H1 (cell line): ENCODE measurements around the gene NKTR. TPM values are rescaled to one million over a fixed set of nuclear protein-coding genes. Genes with fewer than 3 reads are reported as not detected.

Experiments used
- CTCF ChIA-PET: fragments of 300-600 bp; sonication (Branson Sonifier 250); formaldehyde crosslinking; loops from one replicate; lab custom pipeline; 2021; ENCODE audit not compliant: partially characterized antibody; lab: Charles Lee
- POLR2A ChIA-PET: fragments of 300-600 bp; sonication (Branson Sonifier 250); formaldehyde crosslinking; loops from one replicate; lab custom pipeline; 2021; ENCODE audit warnings: inconsistent platforms; ENCODE audit not compliant: partially characterized antibody; lab: Charles Lee
- DNase-seq, 2 experiments: peaks; one replicate each; pipeline versions ENCODE4 v3.0.0 to v3.0.0-alpha.2; 2010 to 2022; ENCODE audit warnings: low spot score in 2 of 2, low read depth in 1 of 2, mixed read lengths in 1 of 2
- FAIRE-seq: peaks from 2 replicates; lab custom pipeline; 2011; peaks lifted over from hg19 to GRCh38; lab: Jason Lieb, UNC
- H2AFZ ChIP-seq: 2 replicates; pipeline ENCODE4 v1.8.1; 2012; ENCODE audit warnings: low read length, inconsistent platforms
- H2AK5ac ChIP-seq: 2 replicates; pipeline ENCODE4 v1.6.1; 2013; ENCODE audit warnings: low read depth, low read length
- H2BK120ac ChIP-seq: replicated peaks from 2 replicates; pipeline ENCODE3; 2013; ENCODE audit warnings: low read depth, low read length, inconsistent platforms
- H2BK12ac ChIP-seq: 2 replicates; pipeline ENCODE4 v1.6.1; 2013; ENCODE audit warnings: low read depth, low read length
- H2BK15ac ChIP-seq: 2 replicates; pipeline ENCODE4 v1.6.1; 2013; ENCODE audit warnings: low read length
- H2BK20ac ChIP-seq: 2 replicates; pipeline ENCODE4 v1.6.1; 2013; ENCODE audit warnings: low read length
- H2BK5ac ChIP-seq: 2 replicates; pipeline ENCODE4 v1.6.1; 2013; ENCODE audit warnings: low read depth, low read length
- H3K14ac ChIP-seq: 2 replicates; pipeline ENCODE4 v1.6.1; 2013; ENCODE audit warnings: inconsistent platforms; ENCODE audit not compliant: insufficient read length
- H3K18ac ChIP-seq: 2 replicates; pipeline ENCODE4 v1.6.1; 2013; ENCODE audit warnings: low read length; ENCODE audit errors: extremely low read depth
- H3K23ac ChIP-seq: 2 replicates; pipeline ENCODE4 v1.6.1; 2013; ENCODE audit warnings: inconsistent platforms; ENCODE audit not compliant: insufficient read length
- H3K23me2 ChIP-seq: 2 replicates; pipeline ENCODE4 v1.6.1; 2013; ENCODE audit warnings: low read depth, low read length
- H3K27ac ChIP-seq: 2 replicates; pipeline ENCODE4 v1.6.1; 2011; ENCODE audit warnings: low read depth, low read length, inconsistent platforms
- H3K27me3 ChIP-seq, 4 experiments: replicated peaks in 1 of 4; 1 replicate in 1 of 4; 2 replicates in 3 of 4; pipeline versions ENCODE4 v1.6.1 to v1.8.1; 2011 to 2013; ENCODE audit warnings: low read length in 3 of 4, mild to moderate bottlenecking in 3 of 4, inconsistent platforms in 2 of 4, mixed read lengths in 2 of 4, moderate library complexity in 1 of 4; ENCODE audit not compliant: control insufficient read depth in 3 of 4, insufficient read depth in 3 of 4; ENCODE audit errors: extremely low read depth in 1 of 4
- H3K36me3 ChIP-seq, 4 experiments: 2 replicates each; pipeline versions ENCODE4 v1.6.1 to v1.8.1; 2011 to 2013; ENCODE audit warnings: mild to moderate bottlenecking in 4 of 4, low read length in 3 of 4, moderate library complexity in 2 of 4, control low read depth in 1 of 4, inconsistent platforms in 1 of 4; ENCODE audit not compliant: insufficient read depth in 4 of 4, control insufficient read depth in 2 of 4
- H3K4ac ChIP-seq: replicated peaks from 2 replicates; pipeline ENCODE3; 2013; ENCODE audit warnings: low read length, low read depth, mixed read lengths, inconsistent platforms; ENCODE audit not compliant: insufficient read length
- H3K4me1 ChIP-seq, 4 experiments: replicated peaks in 1 of 4; 1 replicate in 1 of 4; 2 replicates in 3 of 4; pipeline versions ENCODE4 v1.6.1 to v1.8.1; 2011 to 2013; ENCODE audit warnings: low read length in 3 of 4, inconsistent platforms in 2 of 4, mixed read lengths in 1 of 4; ENCODE audit not compliant: insufficient read depth in 4 of 4, control insufficient read depth in 3 of 4
- H3K4me2 ChIP-seq, 2 experiments: 2 replicates each; pipeline versions ENCODE4 v1.6.1 to v1.8.1; 2011 to 2013; ENCODE audit warnings: low read depth in 2 of 2, low read length in 2 of 2, control low read depth in 1 of 2, inconsistent platforms in 1 of 2, mild to moderate bottlenecking in 1 of 2; ENCODE audit not compliant: insufficient read depth in 1 of 2
- H3K4me3 ChIP-seq, 4 experiments: fragments of 200-600, 300-600 bp in 1 of 4; sonication (generic), shearing (Covaris generic), sonication (Bioruptor Twin) in 1 of 4; 2 replicates each; pipeline versions ENCODE4 v1.5.1 to v1.8.1; 2011 to 2016; ENCODE audit warnings: low read length in 4 of 4, low read depth in 3 of 4, control low read depth in 2 of 4, inconsistent platforms in 2 of 4, mild to moderate bottlenecking in 2 of 4, mixed read lengths in 1 of 4, moderate library complexity in 1 of 4; ENCODE audit not compliant: insufficient read depth in 2 of 4; ENCODE audit errors: extremely low read depth in 1 of 4
- H3K56ac ChIP-seq: replicated peaks from 2 replicates; pipeline ENCODE3; 2013; ENCODE audit warnings: low read depth, mild to moderate bottlenecking, mixed read lengths, low read length, inconsistent platforms; ENCODE audit not compliant: insufficient read length
- H3K79me1 ChIP-seq: 2 replicates; pipeline ENCODE4 v1.6.1; 2013; ENCODE audit warnings: low read depth, low read length, control low read depth
- H3K79me2 ChIP-seq, 2 experiments: 2 replicates each; pipeline versions ENCODE4 v1.6.1 to v1.8.1; 2012 to 2013; ENCODE audit warnings: low read length in 2 of 2, mild to moderate bottlenecking in 2 of 2, inconsistent platforms in 1 of 2; ENCODE audit not compliant: insufficient read depth in 2 of 2, control insufficient read depth in 1 of 2
- H3K9ac ChIP-seq, 4 experiments: replicated peaks in 1 of 4; 1 replicate in 1 of 4; 2 replicates in 3 of 4; pipeline versions ENCODE4 v1.6.1 to v1.8.1; 2011 to 2013; ENCODE audit warnings: low read depth in 3 of 4, low read length in 3 of 4, control low read depth in 2 of 4, mild to moderate bottlenecking in 2 of 4, moderate library complexity in 2 of 4, inconsistent platforms in 1 of 4; ENCODE audit errors: extremely low read depth in 1 of 4
- H3K9me3 ChIP-seq, 2 experiments: 2 replicates each; pipeline versions ENCODE4 v1.6.1 to v1.8.1; 2012 to 2013; ENCODE audit warnings: mild to moderate bottlenecking in 2 of 2, moderate library complexity in 2 of 2, control low read depth in 1 of 2, inconsistent platforms in 1 of 2, low read depth in 1 of 2, low read length in 1 of 2, mixed read lengths in 1 of 2; ENCODE audit not compliant: insufficient read depth in 2 of 2
- H4K20me1 ChIP-seq, 2 experiments: replicated peaks in 1 of 2; 2 replicates each; pipeline versions ENCODE3 to v1.8.1; 2011 to 2013; ENCODE audit warnings: inconsistent platforms in 2 of 2, low read length in 2 of 2, mild to moderate bottlenecking in 1 of 2; ENCODE audit not compliant: insufficient read depth in 2 of 2, control insufficient read depth in 1 of 2
- H4K5ac ChIP-seq: 2 replicates; pipeline ENCODE4 v1.6.1; 2013; ENCODE audit warnings: low read length, low read depth, mixed read lengths, inconsistent platforms; ENCODE audit not compliant: insufficient read length
- H4K8ac ChIP-seq: 2 replicates; pipeline ENCODE4 v1.8.0; 2013; ENCODE audit warnings: mild to moderate bottlenecking, moderate library complexity, low read length, inconsistent platforms; ENCODE audit not compliant: insufficient read depth; ENCODE audit errors: extremely low read depth
- H4K91ac ChIP-seq: replicated peaks from 2 replicates; pipeline ENCODE3; 2013; ENCODE audit warnings: low read length, mixed read lengths, inconsistent platforms; ENCODE audit not compliant: insufficient read length
- ASH2L ChIP-seq: fragments of 200-600, 300-600 bp; sonication (generic); IDR thresholded peaks from one replicate; pipeline ENCODE4 v1.7.1; 2017; ENCODE audit warnings: low read length
- ATF3 ChIP-seq: IDR thresholded peaks from 2 replicates; pipeline ENCODE4 v1.6.1; 2011; ENCODE audit warnings: low read depth, mild to moderate bottlenecking, low read length; ENCODE audit not compliant: insufficient read depth
- CBX8 ChIP-seq: fragments of 300-800, 300-1000 bp; sonication (generic); IDR thresholded peaks from 2 replicates; pipeline ENCODE4 v1.7.1; 2016; ENCODE audit warnings: low read depth, low read length, borderline replicate concordance
- CHD2 ChIP-seq: IDR thresholded peaks from 2 replicates; pipeline ENCODE4 v1.6.1; 2012; ENCODE audit warnings: low read length, improper control_type of control experiment
- CREB1 ChIP-seq: IDR thresholded peaks from 2 replicates; pipeline ENCODE4 v1.6.1; 2012; ENCODE audit warnings: inconsistent platforms
- EZH2 ChIP-seq: fragments of 200-600 bp; sonication (generic); IDR thresholded peaks from 2 replicates; pipeline ENCODE4 v1.7.1; 2012; ENCODE audit warnings: low read depth, mild to moderate bottlenecking, moderate library complexity, low read length, inconsistent platforms; ENCODE audit not compliant: severe bottlenecking
- GTF2F1 ChIP-seq: IDR thresholded peaks from 2 replicates; pipeline ENCODE4 v1.6.1; 2012; ENCODE audit warnings: low read depth, low read length, improper control_type of control experiment, borderline replicate concordance
- HDAC6 ChIP-seq: IDR thresholded peaks from one replicate; pipeline ENCODE4 v1.7.1; 2012; ENCODE audit warnings: low read depth, mild to moderate bottlenecking, inconsistent platforms, low read length, moderate library complexity
- JUND ChIP-seq: IDR thresholded peaks from 2 replicates; pipeline ENCODE4 v1.6.1; 2011; ENCODE audit warnings: mild to moderate bottlenecking, improper control_type of control experiment, low read length
- POLR2AphosphoS5 ChIP-seq: IDR thresholded peaks from 2 replicates; pipeline ENCODE4 v1.6.1; 2011; ENCODE audit warnings: low read depth, low read length
- SIRT6 ChIP-seq: IDR thresholded peaks from one replicate; pipeline ENCODE4 v1.7.1; 2012; ENCODE audit warnings: low read length, inconsistent platforms
- SP2 ChIP-seq: IDR thresholded peaks from 2 replicates; pipeline ENCODE4 v1.6.1; 2012; ENCODE audit warnings: mild to moderate bottlenecking, low read length, inconsistent platforms
- TAF1 ChIP-seq: IDR thresholded peaks from 2 replicates; pipeline ENCODE4 v1.6.1; 2011; ENCODE audit warnings: mild to moderate bottlenecking, low read depth, low read length
- TBP ChIP-seq: IDR thresholded peaks from 2 replicates; pipeline ENCODE4 v1.6.1; 2011; ENCODE audit warnings: low read depth, low read length, improper control_type of control experiment
- WGBS, 2 experiments: shearing (Covaris generic) in 1 of 2; methylation state at CpG; one replicate each; pipeline versions ENCODE4 v1.1.6 to v1.1.7; 2013 to 2015; ENCODE audit warnings: low lambda C conversion rate in 2 of 2, mixed read lengths in 2 of 2, inconsistent platforms in 1 of 2, low coverage in 1 of 2, missing lambda C conversion rate in 1 of 2; ENCODE audit not compliant: insufficient replicate concordance in 2 of 2, insufficient coverage in 1 of 2, insufficient read length in 1 of 2; ENCODE audit errors: extremely low coverage in 1 of 2, missing lambda C conversion rate in 1 of 2; 5-methylcytosine and 5-hydroxymethylcytosine counted together
- polyA plus RNA-seq, 7 experiments: library from polyadenylated mRNA; depleted of rRNA in 3 of 7; stranded (reverse) in 5 of 7; unstranded in 2 of 7; fragments of >200 nt in 5 of 7; fragments of 200-250 nt in 2 of 7; gene quantifications; 1 replicate in 5 of 7; 2 replicates in 1 of 7; 4 replicates in 1 of 7; pipeline versions ENCODE4 v1.2.1 to v1.2.3, GENCODE V29; 2011 to 2013; ENCODE audit warnings: missing spikeins in 2 of 7, mixed read lengths in 2 of 7
- total RNA-seq: library from RNA; stranded (reverse); fragmentation: NEBNext Ultra II Directional; extraction: Animal tissue kit (Norgen Biotek cat#: 25700); gene quantifications from 2 replicates; pipeline ENCODE4 v1.2.1, GENCODE V29; 2021

Gene NKTR
- total and polyA plus RNA-seq, 2 of the 8 experiments (the other 6 are each of a cell fraction or from before 2014, with no cell fraction given), result 24.1 to 62.2 TPM

DNA sequence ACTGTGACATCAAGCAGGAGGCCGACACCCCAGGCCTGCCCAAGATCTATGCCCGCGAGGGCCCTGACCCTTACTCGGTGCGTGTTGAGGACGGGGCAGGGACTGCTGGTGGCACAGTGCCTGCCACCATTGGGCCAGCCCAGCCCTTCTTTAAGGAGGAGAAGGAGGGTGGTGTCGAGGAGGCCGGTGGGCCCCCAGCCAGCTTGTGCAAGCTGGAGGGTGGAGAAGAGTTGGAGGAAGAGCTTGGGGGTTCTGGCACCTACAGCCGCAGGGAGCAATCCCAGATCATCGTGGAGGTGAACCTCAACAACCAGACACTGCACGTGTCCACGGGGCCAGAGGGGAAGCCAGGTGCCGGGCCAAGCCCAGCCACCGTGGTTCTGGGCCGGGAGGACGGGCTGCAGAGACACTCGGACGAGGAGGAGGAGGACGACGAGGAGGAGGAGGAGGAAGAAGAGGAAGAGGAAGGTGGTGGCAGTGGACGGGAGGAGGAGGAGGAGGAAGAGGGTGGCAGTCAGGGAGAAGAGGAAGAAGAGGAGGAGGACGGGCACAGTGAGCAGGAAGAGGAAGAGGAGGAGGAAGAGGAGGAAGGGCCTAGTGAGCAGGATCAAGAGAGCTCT is 58.4 kb downstream of the NKTR start:
- no peak overlapping the region for H2BK12ac ChIP-seq
- ChIA-PET POLR2A (interaction anchor here (1.1 to 2.6 kb wide), 6 partner anchors 7 to 53 kb away, joined by 3 to 7 read pairs (median 4); no protein-coding TSS in a partner anchor), CTCF (interaction anchor here (0.6 to 7.0 kb wide), 11 partner anchors 11 to 97 kb away, joined by 3 to 54 read pairs (median 15); partner anchors contain the start of gene HHATL)
- no peak overlapping the region for H3K18ac ChIP-seq
- no peaks in the 10 kb centered on the region; a peak in 1 of 8 replicates for H3K36me3 ChIP-seq
- no peaks in the 10 kb centered on the region for H3K79me2 ChIP-seq
- H4K91ac ChIP-seq, result no peak overlapping the region
- FAIRE-seq (no peak), DNase-seq (no peak)
- H3K23me2 ChIP-seq, result peaks cover 2% of the 10 kb centered on the region; the same call in 1 of the 2 replicates
- no peak overlapping the region for H2BK120ac ChIP-seq
- no peak overlapping the region for H3K9ac ChIP-seq
- no peak overlapping the region for H4K8ac ChIP-seq
- H3K27ac ChIP-seq, result no peak overlapping the region
- H3K4me2 ChIP-seq, result no peak overlapping the region
- 88% methylated on average over 22 of the region's 22 CpGs; no CpG with 5 or more reads in 1 of the 2 experiments for WGBS, 2 experiments
- no peak overlapping the region for H2BK15ac ChIP-seq
- H3K4ac ChIP-seq, result no peak overlapping the region
- no peak overlapping the region for H3K14ac ChIP-seq
- H4K5ac ChIP-seq, result no peak overlapping the region
- H3K9me3 ChIP-seq, result no peaks in the 10 kb centered on the region
- H3K79me1 ChIP-seq, result no peaks in the 10 kb centered on the region
- no peak overlapping the region for H2AFZ ChIP-seq
- H3K23ac ChIP-seq, result no peak overlapping the region
- H3K56ac ChIP-seq, result no peak overlapping the region
- H4K20me1 ChIP-seq, result peaks cover 0 to 1% of the 10 kb centered on the region in 2 experiments
- no peak overlapping the region for H2BK5ac ChIP-seq
- H3K4me1 ChIP-seq, result peaks cover 6 to 10% (median 8%) of the 10 kb centered on the region in 4 experiments
- no peak overlapping the region for H2BK20ac ChIP-seq
- H3K4me3 ChIP-seq, result no peak overlapping the region
- no peak overlapping the region for H2AK5ac ChIP-seq
- no peaks in the 10 kb centered on the region for H3K27me3 ChIP-seq
- TF ChIP-seq TBP, result no peak
- no peak for TF ChIP-seq HDAC6
- TF ChIP-seq SP2, result no peak
- TF ChIP-seq POLR2AphosphoS5, result no peak
- no peak for TF ChIP-seq GTF2F1
- TF ChIP-seq CHD2, result no peak
- TF ChIP-seq EZH2, result no peak
- no peak for TF ChIP-seq TAF1
- no peak for TF ChIP-seq ATF3
- TF ChIP-seq CREB1, result no peak
- TF ChIP-seq ASH2L, result no peak
- no peak for TF ChIP-seq SIRT6
- TF ChIP-seq JUND, result no peak
- TF ChIP-seq CBX8, result no peak
